Smooth muscle cell (in vitro differentiated cells): ENCODE measurements around the gene NPRL2. TPM values are rescaled to one million over a fixed set of nuclear protein-coding genes. Genes with fewer than 3 reads are reported as not detected.

Experiments used
- DNase-seq: peaks from one replicate; lab custom pipeline; 2025; ENCODE audit not compliant: unreplicated experiment; lab: John Stamatoyannopoulos, UW
- H2AFZ ChIP-seq: fragments of 200-600 bp; sonication (generic); 2 replicates; pipeline ENCODE4 v1.6.0; 2016; ENCODE audit warnings: antibody characterized with exemption, low read depth, mild to moderate bottlenecking
- H3F3A ChIP-seq: fragments of 200-600 bp; sonication (generic); 2 replicates; pipeline ENCODE4 v1.6.0; 2017; ENCODE audit warnings: antibody characterized with exemption, low read depth
- H3K27ac ChIP-seq: fragments of 200-600 bp; sonication (generic); 2 replicates; pipeline ENCODE4 v1.5.1; 2016; ENCODE audit warnings: low read depth, mild to moderate bottlenecking
- H3K27me3 ChIP-seq: fragments of 200-600 bp; sonication (generic); 2 replicates; pipeline ENCODE4 v1.6.1; 2016; ENCODE audit warnings: low read depth, mild to moderate bottlenecking
- H3K36me3 ChIP-seq: fragments of 200-600 bp; sonication (generic); 2 replicates; pipeline ENCODE4 v1.5.1; 2016; ENCODE audit warnings: low read depth
- H3K4me1 ChIP-seq: fragments of 200-600 bp; sonication (generic); 2 replicates; pipeline ENCODE4 v1.5.1; 2016; ENCODE audit warnings: low read depth
- H3K4me2 ChIP-seq: fragments of 200-600 bp; sonication (generic); 2 replicates; pipeline ENCODE4 v1.6.0; 2016; ENCODE audit warnings: mild to moderate bottlenecking
- H3K4me3 ChIP-seq: fragments of 200-600 bp; sonication (generic); 2 replicates; pipeline ENCODE4 v1.5.1; 2016; ENCODE audit warnings: mild to moderate bottlenecking
- H3K79me2 ChIP-seq: fragments of 200-600 bp; sonication (generic); 2 replicates; pipeline ENCODE4 v1.6.0; 2016; ENCODE audit warnings: low read depth, mild to moderate bottlenecking
- H3K9ac ChIP-seq: fragments of 200-600 bp; sonication (generic); 2 replicates; pipeline ENCODE4 v1.6.0; 2016; ENCODE audit warnings: low read depth
- H3K9me3 ChIP-seq: fragments of 200-600 bp; sonication (generic); replicated peaks from 2 replicates; pipeline ENCODE4 v1.5.1; 2016; ENCODE audit warnings: low read depth
- H4K20me1 ChIP-seq: fragments of 200-600 bp; sonication (generic); 2 replicates; pipeline ENCODE4 v1.6.0; 2016; ENCODE audit warnings: low read depth
- WGBS: methylation state at CpG from one replicate; pipeline ENCODE4 v1.1.7; 2016; ENCODE audit warnings: low lambda C conversion rate; 5-methylcytosine and 5-hydroxymethylcytosine counted together
- polyA plus RNA-seq: library from polyadenylated mRNA; unstranded; fragments of >200 nt; fragmentation: Nextera tagmentation; extraction: Ambion mirVana; gene quantifications from 2 replicates; pipeline ENCODE4 v1.2.1, GENCODE V29; 2016
- total RNA-seq: library from RNA; depleted of rRNA; stranded (reverse); fragments of >200 nt; gene quantifications from 2 replicates; pipeline ENCODE4 v1.2.3, GENCODE V29; 2014
- TF ChIP-seq, protein P1 (sequence below): fragments of 200-600 bp; sonication (generic); IDR thresholded peaks from 2 replicates; pipeline ENCODE4 v1.5.1; 2017; ENCODE audit warnings: borderline replicate concordance, mild to moderate bottlenecking, antibody characterized with exemption; ENCODE audit not compliant: insufficient read depth, poor library complexity, severe bottlenecking

NPRL2 gene
- total and polyA plus RNA-seq, 2 experiments from 2014 or later, result 25.1 to 29.3 TPM

DNA sequence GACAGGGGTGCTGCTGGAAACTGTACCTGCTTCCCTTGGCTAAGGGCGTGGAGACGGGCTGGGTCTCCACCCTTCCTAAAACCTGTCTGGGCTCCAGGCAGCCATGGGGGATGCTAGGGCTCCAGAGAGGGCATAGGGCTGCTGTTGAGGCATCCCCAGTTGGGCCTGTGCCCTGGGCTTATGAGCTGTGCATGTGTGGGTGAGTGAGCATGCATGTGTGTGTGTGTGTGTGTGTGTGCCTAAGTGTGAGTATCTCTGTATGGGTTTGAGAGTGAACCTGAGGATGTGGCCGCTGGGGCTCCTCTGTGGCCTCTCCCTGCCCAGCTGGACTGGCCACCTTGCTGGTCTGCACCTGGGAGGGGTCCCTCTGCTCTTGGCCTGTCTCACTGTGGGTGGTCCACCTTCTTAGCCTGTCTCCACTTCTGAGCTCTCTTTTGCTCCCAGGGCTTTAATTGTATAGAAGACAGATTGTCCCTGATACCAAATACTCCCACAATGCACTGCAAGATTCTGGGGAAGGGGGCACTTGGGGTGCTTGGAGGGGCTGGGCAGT, 20.6 kb upstream of the NPRL2 start:
- no peaks in the 10 kb centered on the region for H3K27me3 ChIP-seq
- no peak for DNase-seq
- H2AFZ ChIP-seq, result no peak overlapping the region
- no peak overlapping the region for H3K4me3 ChIP-seq
- H3K36me3 ChIP-seq, result no peaks in the 10 kb centered on the region
- H3K4me2 ChIP-seq, result no peak overlapping the region
- H3K4me1 ChIP-seq, result peaks cover 6% of the 10 kb centered on the region
- no peak overlapping the region for H3K27ac ChIP-seq
- no peaks in the 10 kb centered on the region for H3K9me3 ChIP-seq
- H3K9ac ChIP-seq, result no peak overlapping the region
- H4K20me1 ChIP-seq, result no peaks in the 10 kb centered on the region
- 100% methylated on average over 3 of the region's 3 CpGs for WGBS
- TF ChIP-seq, protein P1, sequence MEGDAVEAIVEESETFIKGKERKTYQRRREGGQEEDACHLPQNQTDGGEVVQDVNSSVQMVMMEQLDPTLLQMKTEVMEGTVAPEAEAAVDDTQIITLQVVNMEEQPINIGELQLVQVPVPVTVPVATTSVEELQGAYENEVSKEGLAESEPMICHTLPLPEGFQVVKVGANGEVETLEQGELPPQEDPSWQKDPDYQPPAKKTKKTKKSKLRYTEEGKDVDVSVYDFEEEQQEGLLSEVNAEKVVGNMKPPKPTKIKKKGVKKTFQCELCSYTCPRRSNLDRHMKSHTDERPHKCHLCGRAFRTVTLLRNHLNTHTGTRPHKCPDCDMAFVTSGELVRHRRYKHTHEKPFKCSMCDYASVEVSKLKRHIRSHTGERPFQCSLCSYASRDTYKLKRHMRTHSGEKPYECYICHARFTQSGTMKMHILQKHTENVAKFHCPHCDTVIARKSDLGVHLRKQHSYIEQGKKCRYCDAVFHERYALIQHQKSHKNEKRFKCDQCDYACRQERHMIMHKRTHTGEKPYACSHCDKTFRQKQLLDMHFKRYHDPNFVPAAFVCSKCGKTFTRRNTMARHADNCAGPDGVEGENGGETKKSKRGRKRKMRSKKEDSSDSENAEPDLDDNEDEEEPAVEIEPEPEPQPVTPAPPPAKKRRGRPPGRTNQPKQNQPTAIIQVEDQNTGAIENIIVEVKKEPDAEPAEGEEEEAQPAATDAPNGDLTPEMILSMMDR, result no peak
- H3F3A ChIP-seq, result no peaks in the 10 kb centered on the region
- H3K79me2 ChIP-seq, result no peaks in the 10 kb centered on the region

DNA sequence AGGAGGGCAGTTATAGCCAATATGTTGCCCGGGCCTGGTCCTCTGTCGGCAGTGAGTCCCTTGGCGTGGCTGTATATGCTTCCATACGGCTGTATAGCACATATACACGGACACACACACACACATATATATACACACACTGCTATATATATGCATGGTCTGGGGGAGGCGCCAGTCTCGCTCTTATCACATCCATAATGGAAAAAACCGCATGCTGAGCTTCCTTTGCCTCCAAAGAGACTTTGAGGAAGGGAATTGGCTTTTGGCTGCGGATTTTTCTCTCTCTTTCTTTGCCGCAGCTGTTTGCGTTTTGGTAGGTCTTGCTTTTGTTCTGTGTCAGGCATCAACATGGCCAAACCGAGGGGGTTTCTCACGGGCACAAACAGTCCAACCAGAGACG, 20.0 kb upstream of the NPRL2 start:
- no peaks in the 10 kb centered on the region for H3K27me3 ChIP-seq
- no peak overlapping the region for H3K27ac ChIP-seq
- no peak overlapping the region for H3K4me2 ChIP-seq
- 58% methylated on average over 14 of the region's 14 CpGs for whole genome bisulfite sequencing
- no peaks in the 10 kb centered on the region for H3F3A ChIP-seq
- H3K4me3 ChIP-seq, result no peak overlapping the region
- no peaks in the 10 kb centered on the region for H3K36me3 ChIP-seq
- no peaks in the 10 kb centered on the region for H3K9me3 ChIP-seq
- TF ChIP-seq, protein P1, result peak; percentile 27
- H3K79me2 ChIP-seq, result no peaks in the 10 kb centered on the region
- H2AFZ ChIP-seq, result no peak overlapping the region
- peaks cover 6% of the 10 kb centered on the region for H3K4me1 ChIP-seq
- no peak for DNase-seq
- no peak overlapping the region for H3K9ac ChIP-seq
- H4K20me1 ChIP-seq, result no peaks in the 10 kb centered on the region

DNA sequence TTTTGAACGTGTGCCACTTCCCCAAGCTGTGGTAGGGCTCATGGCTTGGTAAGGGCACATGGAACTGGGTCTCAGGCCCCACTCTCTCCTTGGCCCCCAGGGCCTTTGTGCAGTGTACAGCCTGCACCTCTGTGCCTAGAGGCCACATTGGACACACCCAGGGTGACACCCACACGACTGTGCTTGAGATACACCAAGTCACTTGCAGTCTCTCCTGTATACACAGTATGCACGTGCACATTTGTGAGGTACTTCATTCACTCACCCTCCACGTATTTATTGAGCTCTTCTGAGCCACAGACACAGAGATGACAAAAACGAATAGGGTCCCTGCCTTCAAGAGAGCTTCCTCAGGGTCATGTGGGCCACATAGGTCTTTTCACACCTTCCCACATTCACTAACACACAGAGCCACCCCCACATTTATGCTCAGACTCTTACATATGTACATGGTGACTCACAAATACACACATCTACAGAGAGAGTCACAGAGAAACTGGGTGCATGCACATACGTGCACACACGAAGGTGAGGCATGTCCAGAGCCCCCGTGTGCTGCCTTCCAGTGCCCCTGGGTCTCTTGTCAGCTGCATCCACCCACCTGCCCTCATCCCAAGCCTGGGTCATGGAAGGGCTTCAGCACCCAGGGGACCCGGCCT, 18.6 kb upstream of the NPRL2 start:
- H3K4me3 ChIP-seq, result no peak overlapping the region
- WGBS, result 80% methylated on average over 9 of the region's 9 CpGs
- TF ChIP-seq, protein P1, result no peak
- no peaks in the 10 kb centered on the region for H3K9me3 ChIP-seq
- no peak for DNase-seq
- no peaks in the 10 kb centered on the region for H3K79me2 ChIP-seq
- no peaks in the 10 kb centered on the region for H4K20me1 ChIP-seq
- no peak overlapping the region for H3K9ac ChIP-seq
- H3K27me3 ChIP-seq, result no peaks in the 10 kb centered on the region
- no peaks in the 10 kb centered on the region for H3F3A ChIP-seq
- no peaks in the 10 kb centered on the region for H3K36me3 ChIP-seq
- peaks cover 9% of the 10 kb centered on the region for H3K4me1 ChIP-seq
- H2AFZ ChIP-seq, result no peak overlapping the region
- H3K27ac ChIP-seq, result no peak overlapping the region
- no peak overlapping the region for H3K4me2 ChIP-seq

DNA sequence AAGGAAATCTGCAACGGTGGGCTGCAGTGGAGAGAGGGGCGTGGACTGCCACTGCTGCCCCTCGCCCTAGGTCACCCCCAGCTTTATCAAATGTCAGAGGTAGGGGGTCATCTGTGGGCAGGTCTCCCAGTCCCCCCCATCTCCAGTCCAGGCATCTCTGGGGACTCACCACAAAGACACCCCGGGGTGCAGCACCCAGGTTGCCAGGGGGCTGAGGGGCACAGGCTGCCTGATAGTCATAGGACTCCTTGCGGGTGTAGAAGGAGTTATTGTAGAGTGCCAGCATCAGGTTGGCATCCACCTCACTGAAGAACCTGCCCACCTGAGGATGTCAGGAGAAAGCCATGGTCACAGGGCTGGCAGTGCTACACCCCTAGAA, 15.3 kb upstream of the NPRL2 start:
- no peak for DNase-seq
- no peaks in the 10 kb centered on the region for H3K36me3 ChIP-seq
- peak overlapping the region; percentile 60 for H3K4me3 ChIP-seq
- TF ChIP-seq, protein P1, result no peak
- H3K4me1 ChIP-seq, result peaks cover 3% of the 10 kb centered on the region
- no peak overlapping the region for H2AFZ ChIP-seq
- H3K4me2 ChIP-seq, result peak overlapping the region; percentile 83
- no peak overlapping the region for H3K9ac ChIP-seq
- no peaks in the 10 kb centered on the region for H3K9me3 ChIP-seq
- no peaks in the 10 kb centered on the region for H3K27me3 ChIP-seq
- 74% methylated on average over 5 of the region's 5 CpGs for WGBS
- H3K27ac ChIP-seq, result no peak overlapping the region
- no peaks in the 10 kb centered on the region for H3K79me2 ChIP-seq
- no peaks in the 10 kb centered on the region for H3F3A ChIP-seq
- H4K20me1 ChIP-seq, result no peaks in the 10 kb centered on the region
